Transverse colon (tissue), 4 donors: ENCODE data around the gene STRN3. TPM values are rescaled to one million over a fixed set of nuclear protein-coding genes. Genes with fewer than 3 reads are reported as not detected.

ENCODE experiments used
- DNase-seq: peaks from one replicate; pipeline ENCODE4 v3.0.0-alpha.2; 2019
- H3K27ac ChIP-seq, 4 donors: fragments of 200-600 bp; sonication (generic); 2 replicates each; pipeline ENCODE4 v1.5.1; 2016 to 2018; ENCODE audit warnings: inconsistent platforms in 4 of 4
- H3K27me3 ChIP-seq: fragments of 200-600 bp; sonication (generic); 2 replicates; pipeline ENCODE4 v1.5.1; 2017; ENCODE audit warnings: inconsistent platforms
- H3K36me3 ChIP-seq, 4 donors: fragments of 200-600 bp; sonication (generic); 2 replicates each; pipeline ENCODE4 v1.5.1; 2017 to 2019; ENCODE audit warnings: inconsistent platforms in 4 of 4
- H3K4me1 ChIP-seq, 4 donors: fragments of 200-600 bp; sonication (generic); 2 replicates each; pipeline ENCODE4 v1.5.1; 2017 to 2020; ENCODE audit warnings: inconsistent platforms in 4 of 4
- H3K4me3 ChIP-seq, 4 donors: fragments of 200-600 bp; sonication (generic); 1 replicate in 1 of 4; 2 replicates in 3 of 4; pipeline versions ENCODE4 v1.5.1 to v1.6.1; 2017 to 2019; ENCODE audit warnings: inconsistent platforms in 4 of 4
- H3K9me3 ChIP-seq, 2 donors: fragments of 200-600 bp; sonication (generic); 2 replicates each; pipeline ENCODE4 v1.5.1; 2017 to 2019; ENCODE audit warnings: inconsistent platforms in 2 of 2
- CTCF ChIP-seq, 5 experiments: fragments of 200-600 bp in 3 of 5; fragments of 450-650 bp in 2 of 5; sonication (generic) in 3 of 5; IDR thresholded peaks; 1 replicate in 2 of 5; 2 replicates in 3 of 5; pipeline ENCODE4 v1.5.1; 2016 to 2017; ENCODE audit warnings: antibody characterized with exemption in 5 of 5, inconsistent platforms in 3 of 5, mild to moderate bottlenecking in 2 of 5, moderate library complexity in 1 of 5
- EP300 ChIP-seq: sonication (generic); formaldehyde crosslinking; IDR thresholded peaks from one replicate; pipeline ENCODE4 v1.6.1; 2017; ENCODE audit warnings: antibody characterized with exemption, low read depth
- POLR2A ChIP-seq: fragments of 450-650 bp; IDR thresholded peaks from one replicate; pipeline ENCODE4 v1.6.1; 2016; ENCODE audit warnings: antibody characterized with exemption, mild to moderate bottlenecking, moderate library complexity
- POLR2AphosphoS5 ChIP-seq, 3 donors: sonication (generic); formaldehyde crosslinking; IDR thresholded peaks; one replicate each; pipeline ENCODE4 v1.6.1; 2016; ENCODE audit warnings: antibody characterized with exemption in 3 of 3
- WGBS, 2 donors: methylation state at CpG; one replicate each; pipeline ENCODE4 v1.1.5; 2018; ENCODE audit warnings: low coverage in 1 of 2; 5-methylcytosine and 5-hydroxymethylcytosine counted together
- in situ Hi-C, 4 donors: fragments of 200-750 bp; cut with MboI; loops; one replicate each; pipeline versions ENCODE4 v1.15.0 to v1.15.1; 2017; ENCODE audit warnings: low sequenced_read_pairs in 3 of 4, low pct_ligation_motif_present in 1 of 4, low pct_unique_long_range_greater_than_20kb in 1 of 4
- intact Hi-C: fragments of 100-400 bp; cut with DNase I; formaldehyde crosslinking; loops from one replicate; pipeline ENCODE4 v1.15.1; 2023; ENCODE audit warnings: low total_unique reads
- total RNA-seq, 4 donors: library from RNA; depleted of rRNA; stranded (reverse); fragments of >200 nt; gene quantifications; one replicate each; pipeline ENCODE4 v1.1.0, GENCODE V29; 2016

The STRN3 gene
- total RNA-seq, 4 donors from 2014 or later: 42.3 to 57.5 (median 51.5) TPM

- H3K9me3 ChIP-seq: no peaks in the 10 kb centered on the region
- H3K4me3 ChIP-seq: no peak overlapping the region
- H3K4me1 ChIP-seq: no peaks in the 10 kb centered on the region
- 76 to 80% methylated on average over 3 of the region's 3 CpGs for WGBS, 2 donors
- H3K36me3 ChIP-seq: no peaks in the 10 kb centered on the region
- intact Hi-C loops: no loop called here
- H3K27me3 ChIP-seq: no peaks in the 10 kb centered on the region
- in situ Hi-C loops: no loop called here
- TF ChIP-seq EP300 (no peak), POLR2AphosphoS5 (IDR thresholded peaks at IDR 0.05) (no peak), POLR2A (no peak), CTCF (IDR thresholded peaks at IDR 0.05) (no peak)
- no peak overlapping the region for H3K27ac ChIP-seq
- no peak for DNase-seq
These were observed 141.3 kb downstream of the STRN3 start for GRCh38 chr14:30884901-30885300.

- Histone ChIP-seq H3K4me3 (no peak overlapping the region), H3K9me3 (no peaks in the 10 kb centered on the region), H3K27me3 (no peaks in the 10 kb centered on the region), H3K27ac (no peak overlapping the region), H3K4me1 (no peaks in the 10 kb centered on the region), H3K36me3 (no peaks in the 10 kb centered on the region)
- intact Hi-C loops (no loop called here), in situ Hi-C loops (no loop called here)
- no peak for TF ChIP-seq CTCF (IDR thresholded peaks at IDR 0.05)
- TF ChIP-seq POLR2A: no peak
- no peak for TF ChIP-seq POLR2AphosphoS5 (IDR thresholded peaks at IDR 0.05)
- TF ChIP-seq EP300: no peak
- WGBS, 2 donors: 60 to 73% methylated on average over 2 to 6 of the region's 6 CpGs
- DNase-seq: no peak
These were observed 142.5 kb downstream of the STRN3 start for GRCh38 chr14:30883508-30884294.

- H3K36me3 ChIP-seq: no peaks in the 10 kb centered on the region
- in situ Hi-C loops: no loop called here
- TF ChIP-seq POLR2A (no peak), POLR2AphosphoS5 (IDR thresholded peaks at IDR 0.05) (no peak), EP300 (no peak), CTCF (IDR thresholded peaks at IDR 0.05) (no peak)
- intact Hi-C loops: no loop called here
- WGBS, 2 donors: 65 to 100% methylated on average over 1 of the region's 1 CpG
- DNase-seq: no peak
- H3K4me1 ChIP-seq: no peaks in the 10 kb centered on the region
- H3K9me3 ChIP-seq: no peaks in the 10 kb centered on the region
- H3K4me3 ChIP-seq: no peak overlapping the region
- no peaks in the 10 kb centered on the region for H3K27me3 ChIP-seq
- no peak overlapping the region for H3K27ac ChIP-seq
These were observed 143.7 kb downstream of the STRN3 start for GRCh38 chr14:30882431-30882830.

GRCh38 chr14:30876692-30877091 is 149.5 kb downstream of the STRN3 start:
- H3K4me3 ChIP-seq: no peak overlapping the region
- H3K36me3 ChIP-seq: no peaks in the 10 kb centered on the region
- 59 to 76% methylated on average over 4 of the region's 4 CpGs for WGBS, 2 donors
- in situ Hi-C loops: no loop called here
- peaks cover 51% of the 10 kb centered on the region for H3K27me3 ChIP-seq
- no peaks in the 10 kb centered on the region for H3K9me3 ChIP-seq
- TF ChIP-seq POLR2AphosphoS5 (IDR thresholded peaks at IDR 0.05): no peak
- no peak for TF ChIP-seq CTCF (IDR thresholded peaks at IDR 0.05)
- TF ChIP-seq POLR2A: no peak
- no peak for TF ChIP-seq EP300
- peaks cover 8 to 21% (median 16%) of the 10 kb centered on the region in 4 donors for H3K4me1 ChIP-seq
- intact Hi-C loops: no loop called here
- no peak for DNase-seq
- H3K27ac ChIP-seq: no peak overlapping the region
